Astrocyte of the spinal cord (primary cell): ENCODE measurements around the gene NUDT14.

Experiments used
- DNase-seq: peaks from one replicate; pipeline ENCODE4 v3.0.0; 2011; ENCODE audit warnings: low read depth, low spot score
- H3K4me3 ChIP-seq: 2 replicates; pipeline ENCODE4 v1.5.1; 2011; ENCODE audit warnings: low read depth, mild to moderate bottlenecking, low read length, moderate library complexity
- in situ Hi-C: cut with HindIII; loops from 2 replicates; pipeline ENCODE4 v1.10.0; 2017; ENCODE audit warnings: low sequenced_read_pairs
- TF ChIP-seq, protein P1 (sequence below): IDR thresholded peaks from 2 replicates; pipeline ENCODE4 v1.5.1; 2012; ENCODE audit warnings: low read depth, mild to moderate bottlenecking, low read length, inconsistent platforms

The NUDT14 gene

GRCh38 chr14:105171004-105171673 lies 10.0 kb downstream of the NUDT14 start:
- in situ Hi-C loops = no loop called here
- TF ChIP-seq, protein P1, sequence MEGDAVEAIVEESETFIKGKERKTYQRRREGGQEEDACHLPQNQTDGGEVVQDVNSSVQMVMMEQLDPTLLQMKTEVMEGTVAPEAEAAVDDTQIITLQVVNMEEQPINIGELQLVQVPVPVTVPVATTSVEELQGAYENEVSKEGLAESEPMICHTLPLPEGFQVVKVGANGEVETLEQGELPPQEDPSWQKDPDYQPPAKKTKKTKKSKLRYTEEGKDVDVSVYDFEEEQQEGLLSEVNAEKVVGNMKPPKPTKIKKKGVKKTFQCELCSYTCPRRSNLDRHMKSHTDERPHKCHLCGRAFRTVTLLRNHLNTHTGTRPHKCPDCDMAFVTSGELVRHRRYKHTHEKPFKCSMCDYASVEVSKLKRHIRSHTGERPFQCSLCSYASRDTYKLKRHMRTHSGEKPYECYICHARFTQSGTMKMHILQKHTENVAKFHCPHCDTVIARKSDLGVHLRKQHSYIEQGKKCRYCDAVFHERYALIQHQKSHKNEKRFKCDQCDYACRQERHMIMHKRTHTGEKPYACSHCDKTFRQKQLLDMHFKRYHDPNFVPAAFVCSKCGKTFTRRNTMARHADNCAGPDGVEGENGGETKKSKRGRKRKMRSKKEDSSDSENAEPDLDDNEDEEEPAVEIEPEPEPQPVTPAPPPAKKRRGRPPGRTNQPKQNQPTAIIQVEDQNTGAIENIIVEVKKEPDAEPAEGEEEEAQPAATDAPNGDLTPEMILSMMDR = no peak
- no peak overlapping the region for H3K4me3 ChIP-seq
- no peak for DNase-seq

DNA sequence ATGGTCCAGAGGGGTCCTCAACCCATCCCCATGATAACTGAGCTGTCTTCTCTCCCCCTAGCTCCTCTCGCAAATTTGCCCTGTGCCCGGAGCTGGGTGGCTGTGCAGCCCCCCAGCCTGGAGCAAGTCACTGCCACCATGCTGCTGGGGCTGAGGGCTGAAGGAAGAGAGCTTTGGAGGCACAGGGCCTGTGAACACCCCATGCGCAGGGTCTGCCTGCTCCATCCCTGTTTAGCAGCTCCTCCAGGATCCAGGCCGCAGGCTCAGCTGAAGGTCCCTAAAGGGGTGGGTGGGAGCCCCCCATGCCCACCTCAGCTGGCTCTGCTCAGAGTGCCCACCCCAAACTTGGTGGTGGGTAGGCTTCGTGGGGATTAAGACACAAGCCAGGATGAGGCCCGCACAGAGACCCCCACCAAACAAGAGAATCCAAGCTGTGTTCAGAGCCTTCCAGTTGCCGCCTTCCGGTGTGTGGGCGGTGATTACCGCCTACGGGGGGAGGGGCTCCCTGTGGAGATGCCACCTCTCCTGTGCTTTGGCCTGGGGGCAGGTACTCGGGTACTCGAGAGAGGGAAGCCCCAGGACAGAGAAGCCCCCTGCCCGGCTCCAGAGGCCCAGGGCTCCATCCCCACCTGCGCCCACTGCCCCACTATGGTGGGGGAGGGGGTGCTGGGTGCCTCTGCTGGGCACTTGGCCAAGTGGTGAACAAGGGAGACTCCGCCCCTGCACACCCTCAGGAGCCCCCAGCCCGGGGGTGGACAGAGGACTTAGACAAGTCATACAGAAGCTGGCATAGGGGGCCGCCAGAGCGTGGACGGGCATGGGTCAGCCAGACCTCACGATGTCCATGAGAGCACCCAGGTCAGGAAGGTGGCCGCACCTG lies 11.1 kb downstream of the NUDT14 start:
- H3K4me3 ChIP-seq = no peak overlapping the region
- no peak for DNase-seq

DNA sequence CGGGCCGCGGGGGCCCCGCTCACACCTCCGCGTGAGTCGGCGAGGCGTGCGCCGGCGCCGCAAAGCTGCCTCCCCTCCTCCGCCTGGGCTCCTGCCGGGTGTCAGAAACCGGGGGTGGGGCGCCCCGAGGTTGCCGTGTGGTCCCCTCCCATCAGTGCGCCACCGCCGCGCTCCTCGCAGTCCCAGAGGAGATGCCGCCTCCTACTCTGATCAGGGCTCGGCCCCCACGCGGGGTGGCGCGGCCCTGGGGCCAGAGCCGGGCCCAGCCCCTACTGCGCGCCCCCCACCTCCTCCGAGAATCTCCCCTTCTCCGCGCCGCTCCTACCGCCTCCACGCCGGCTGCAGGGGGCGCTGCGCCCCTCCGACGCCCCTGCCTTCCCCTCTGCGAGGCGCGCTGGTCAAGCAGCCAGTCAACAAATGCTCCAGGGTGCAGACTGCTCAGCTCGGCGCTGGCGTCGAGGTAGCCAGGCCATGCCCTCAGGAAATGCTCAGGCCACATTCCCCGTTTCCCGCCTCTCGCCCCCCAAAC lies 12.1 kb downstream of the NUDT14 start:
- DNase-seq = no peak
- no peak overlapping the region for H3K4me3 ChIP-seq
- in situ Hi-C loops = no loop called here
- TF ChIP-seq, protein P1 = peak; percentile 48

More for the DNA sequence above, 11.1 kb downstream of the NUDT14 start:
- TF ChIP-seq, protein P1 = no peak
- in situ Hi-C loops = no loop called here

DNA sequence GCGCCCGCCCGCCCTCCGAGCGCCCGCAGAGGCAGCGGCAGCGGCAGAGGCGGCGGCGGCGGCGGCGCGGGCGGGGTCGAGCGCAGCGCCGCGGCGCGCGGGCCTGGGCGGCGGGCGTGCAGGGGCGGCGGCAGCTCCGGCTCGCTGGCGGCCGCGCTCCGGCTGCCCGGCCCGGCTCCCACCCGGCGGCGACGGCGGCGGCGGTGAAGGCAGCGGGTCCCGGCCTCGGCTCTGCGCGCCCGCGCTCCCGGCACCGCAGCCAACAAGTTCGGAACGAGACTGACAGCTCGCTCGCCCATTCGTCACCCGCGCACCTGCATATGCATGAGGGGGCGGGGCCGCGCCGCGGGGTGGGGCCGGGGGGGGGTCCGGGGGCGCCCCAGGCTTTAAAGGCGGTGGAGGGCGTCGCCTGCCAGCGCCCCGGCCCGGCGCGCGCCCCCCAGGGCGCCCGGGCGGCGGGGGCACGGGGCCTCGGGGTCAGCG lies 12.6 kb downstream of the NUDT14 start, which contains the start of gene JAG2:
TSS of gene JAG2 (minus strand) at position 281 of the 483 bp plus-strand sequence. CDS start 356 bp downstream, outside the sequence.
- in situ Hi-C loops = no loop called here
- H3K4me3 ChIP-seq = no peak within 1 kb of the TSS
- no peak for DNase-seq

GRCh38 chr14:105168093-105168420 lies 13.1 kb downstream of the NUDT14 start:
- no peak overlapping the region for H3K4me3 ChIP-seq

More for the DNA sequence above, 12.6 kb downstream of the NUDT14 start, which contains the start of gene JAG2:
- TF ChIP-seq, protein P1 = no peak

More at GRCh38 chr14:105168093-105168420, 13.1 kb downstream of the NUDT14 start:
- TF ChIP-seq, protein P1 = no peak
- in situ Hi-C loops = no loop called here
- no peak for DNase-seq
